Measurements from ENCODE around the gene ADCYAP1R1.

The ADCYAP1R1 gene

DNA sequence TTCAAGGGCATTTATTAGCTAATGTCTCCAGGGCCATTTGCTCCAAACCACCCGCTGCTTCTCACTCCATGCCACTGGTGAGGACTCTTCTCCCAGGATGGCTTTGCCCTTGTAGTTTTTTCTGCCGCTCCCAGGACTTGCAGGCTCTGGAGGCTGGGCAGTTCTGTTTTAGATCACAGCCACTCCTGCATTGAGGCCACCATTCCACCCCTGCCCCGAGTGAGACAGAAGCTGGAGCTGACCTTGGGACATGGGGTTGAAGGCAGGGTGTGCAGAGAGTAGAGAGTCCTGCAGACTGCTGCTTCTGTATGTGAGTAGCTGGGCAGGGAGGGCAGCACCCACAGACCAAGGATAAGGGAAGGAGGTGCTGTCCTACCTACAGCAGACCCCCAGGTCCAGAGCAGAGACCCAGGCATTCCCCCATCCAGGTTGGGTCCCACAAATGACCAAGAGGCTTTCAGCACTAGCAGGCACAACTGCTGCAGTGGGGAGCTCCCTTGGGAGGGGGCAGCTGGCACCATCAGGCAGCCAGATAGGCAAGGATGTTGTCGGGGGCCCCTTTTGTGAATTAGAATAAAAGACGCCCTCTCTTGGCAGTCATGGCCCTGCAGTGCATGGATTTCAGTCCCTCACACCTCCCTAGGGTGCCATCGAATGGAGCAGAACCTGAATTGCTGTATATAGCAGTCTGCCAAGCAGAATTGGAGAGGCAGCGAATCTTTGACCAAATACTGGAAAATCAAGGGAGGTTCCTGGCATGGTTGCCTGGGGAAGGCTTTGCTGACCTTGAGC is 22.7 kb upstream of the ADCYAP1R1 start:
- DNase-seq (ENCODE audit: insufficient read length, low spot score) (no peak), FAIRE-seq (no peak)
- no peak for TF ChIP-seq POLR2A (IDR thresholded peaks at IDR 0.05; ENCODE audit: low read depth, low read length)
- TF ChIP-seq PAX5 (IDR thresholded peaks at IDR 0.05; ENCODE audit: insufficient read depth, low read length, severe bottlenecking) = no peak
- no peak for TF ChIP-seq TAF1 (IDR thresholded peaks at IDR 0.05; ENCODE audit: low read depth, low read length)
- TF ChIP-seq POLR2AphosphoS5 (IDR thresholded peaks at IDR 0.05; ENCODE audit: low read depth, low read length) = no peak

GRCh38 chr7:31033674-31034300 is 18.3 kb upstream of the ADCYAP1R1 start:
- DNase-seq (ENCODE audit: insufficient read length, low spot score) = no peak
- TF ChIP-seq POU2F2 (IDR thresholded peaks at IDR 0.05; ENCODE audit: low read depth, low read length) = no peak
- no peak for TF ChIP-seq POLR2A (IDR thresholded peaks at IDR 0.05; ENCODE audit: low read depth, low read length)
- no peak for TF ChIP-seq TAF1 (IDR thresholded peaks at IDR 0.05; ENCODE audit: low read depth, low read length)
- no peak for TF ChIP-seq POLR2AphosphoS5 (IDR thresholded peaks at IDR 0.05; ENCODE audit: low read depth, low read length)
- FAIRE-seq = no peak

GRCh38 chr7:31036924-31037323 is 15.2 kb upstream of the ADCYAP1R1 start:
- no peak for FAIRE-seq
- TF ChIP-seq PAX5 (IDR thresholded peaks at IDR 0.05; ENCODE audit: insufficient read depth, low read length, severe bottlenecking) (no peak), POLR2A (IDR thresholded peaks at IDR 0.05; ENCODE audit: low read depth, low read length) (no peak), POLR2AphosphoS5 (IDR thresholded peaks at IDR 0.05; ENCODE audit: low read depth, low read length) (no peak), POU2F2 (IDR thresholded peaks at IDR 0.05; ENCODE audit: low read depth, low read length) (no peak), TAF1 (IDR thresholded peaks at IDR 0.05; ENCODE audit: low read depth, low read length) (no peak), SPI1 (IDR thresholded peaks at IDR 0.05; ENCODE audit: low read depth, low read length) (no peak)
- no peak for DNase-seq (ENCODE audit: insufficient read length, low spot score)

DNA sequence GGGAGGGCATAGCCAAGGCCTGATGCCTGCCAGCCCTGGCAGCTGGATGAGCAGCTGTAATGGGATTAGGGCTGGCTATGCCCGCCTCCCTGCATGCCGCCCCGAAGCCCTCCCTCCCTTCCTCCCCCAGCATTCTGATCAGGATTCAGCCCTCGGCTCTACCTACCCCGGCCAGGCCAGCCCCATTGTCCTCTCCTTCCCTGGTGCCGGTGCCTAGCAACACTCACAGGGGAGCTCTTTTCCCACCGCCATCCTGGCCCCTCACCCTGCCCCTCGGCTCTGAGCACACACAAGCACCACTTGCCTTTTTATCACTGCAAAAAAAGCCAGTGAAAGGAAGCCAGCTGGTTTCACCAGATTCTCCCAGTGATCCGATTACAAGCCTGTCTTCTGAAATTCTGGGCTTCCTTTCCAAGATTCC is 9.0 kb upstream of the ADCYAP1R1 start:
- DNase-seq (ENCODE audit: insufficient read length, low spot score) (no peak), FAIRE-seq (no peak)
- no peak for TF ChIP-seq POLR2AphosphoS5 (IDR thresholded peaks at IDR 0.05; ENCODE audit: low read depth, low read length)
- no peak for TF ChIP-seq POLR2A (IDR thresholded peaks at IDR 0.05; ENCODE audit: low read depth, low read length)
- TF ChIP-seq SPI1 (IDR thresholded peaks at IDR 0.05; ENCODE audit: low read depth, low read length) = no peak
- no peak for TF ChIP-seq POU2F2 (IDR thresholded peaks at IDR 0.05; ENCODE audit: low read depth, low read length)
- no peak for TF ChIP-seq TAF1 (IDR thresholded peaks at IDR 0.05; ENCODE audit: low read depth, low read length)
- no peak for TF ChIP-seq PAX5 (IDR thresholded peaks at IDR 0.05; ENCODE audit: insufficient read depth, low read length, severe bottlenecking)

DNA sequence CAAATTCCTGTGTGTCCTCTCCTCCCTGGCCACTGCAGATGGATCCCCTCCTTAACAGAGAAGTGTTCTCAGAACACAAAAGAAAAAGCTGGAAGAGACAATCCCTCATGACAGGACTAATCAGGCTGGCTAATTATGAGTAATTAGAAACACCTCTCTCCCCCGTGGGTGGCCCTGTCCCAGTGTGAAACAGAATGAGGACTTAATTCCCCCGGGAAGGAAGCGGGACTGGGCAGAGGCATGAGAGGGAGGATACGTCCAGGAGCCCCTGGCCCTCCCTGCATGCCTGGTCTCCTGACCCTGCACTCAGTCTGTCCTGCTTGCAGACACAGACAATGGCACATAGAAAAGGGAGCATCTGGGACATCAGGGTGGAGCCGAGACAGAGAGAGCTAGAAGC is 7.6 kb upstream of the ADCYAP1R1 start:
- DNase-seq (ENCODE audit: insufficient read length, low spot score) = no peak
- FAIRE-seq = no peak
- TF ChIP-seq POU2F2 (IDR thresholded peaks at IDR 0.05; ENCODE audit: low read depth, low read length) (no peak), POLR2AphosphoS5 (IDR thresholded peaks at IDR 0.05; ENCODE audit: low read depth, low read length) (no peak), TAF1 (IDR thresholded peaks at IDR 0.05; ENCODE audit: low read depth, low read length) (no peak), POLR2A (IDR thresholded peaks at IDR 0.05; ENCODE audit: low read depth, low read length) (no peak), PAX5 (IDR thresholded peaks at IDR 0.05; ENCODE audit: insufficient read depth, low read length, severe bottlenecking) (no peak), SPI1 (IDR thresholded peaks at IDR 0.05; ENCODE audit: low read depth, low read length) (no peak)

- DNase-seq (ENCODE audit: insufficient read length, low spot score) (no peak), FAIRE-seq (no peak)
- TF ChIP-seq PAX5 (IDR thresholded peaks at IDR 0.05; ENCODE audit: insufficient read depth, low read length, severe bottlenecking) (no peak), POLR2A (IDR thresholded peaks at IDR 0.05; ENCODE audit: low read depth, low read length) (no peak), SPI1 (IDR thresholded peaks at IDR 0.05; ENCODE audit: low read depth, low read length) (no peak)
Observed at GRCh38 chr7:31046723-31047122, 5.4 kb upstream of the ADCYAP1R1 start.

DNA sequence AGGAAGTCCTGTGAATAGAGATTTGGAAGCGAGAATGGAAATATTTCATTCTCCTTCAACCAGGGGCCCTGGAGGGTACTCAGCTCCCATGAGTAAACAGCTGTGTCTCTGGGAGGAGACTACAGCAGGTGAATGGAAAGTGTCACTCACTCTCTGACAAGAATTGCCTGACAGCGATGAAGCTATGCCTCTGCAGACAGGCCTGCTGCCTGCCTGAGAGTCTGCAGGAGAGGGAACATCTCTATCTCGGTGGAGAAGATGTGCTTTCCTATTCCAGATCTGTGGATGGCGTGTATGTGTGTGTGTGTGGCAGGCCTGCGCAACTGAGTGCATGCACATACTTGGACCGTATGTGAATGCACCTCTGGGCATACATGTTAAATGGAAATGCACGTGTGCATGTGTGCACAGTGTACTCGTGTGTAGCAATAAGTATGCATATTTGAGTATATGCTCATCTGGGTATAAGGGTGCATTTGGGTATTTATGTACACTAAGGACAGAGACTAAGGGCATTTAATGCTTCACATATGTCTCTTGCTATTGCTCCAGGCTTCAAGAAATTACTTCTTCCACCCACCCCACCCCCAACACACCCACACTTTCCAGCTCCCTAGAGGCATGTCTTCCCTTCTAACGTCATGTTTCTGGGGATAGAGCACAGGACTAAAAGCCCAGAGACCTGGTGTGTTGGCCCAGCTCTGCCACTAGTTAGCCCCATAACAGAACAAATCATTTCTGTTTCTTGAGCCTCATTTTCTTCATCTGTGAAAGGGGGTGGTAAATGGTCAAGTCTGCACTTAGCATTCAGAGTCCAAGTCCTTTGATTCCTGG is 4.6 kb upstream of the ADCYAP1R1 start:
- no peak for FAIRE-seq
- no peak for DNase-seq (ENCODE audit: insufficient read length, low spot score)
- TF ChIP-seq POU2F2 (IDR thresholded peaks at IDR 0.05; ENCODE audit: low read depth, low read length) (no peak), TAF1 (IDR thresholded peaks at IDR 0.05; ENCODE audit: low read depth, low read length) (no peak), POLR2A (IDR thresholded peaks at IDR 0.05; ENCODE audit: low read depth, low read length) (no peak), POLR2AphosphoS5 (IDR thresholded peaks at IDR 0.05; ENCODE audit: low read depth, low read length) (no peak), PAX5 (IDR thresholded peaks at IDR 0.05; ENCODE audit: insufficient read depth, low read length, severe bottlenecking) (no peak), SPI1 (IDR thresholded peaks at IDR 0.05; ENCODE audit: low read depth, low read length) (no peak)

DNA sequence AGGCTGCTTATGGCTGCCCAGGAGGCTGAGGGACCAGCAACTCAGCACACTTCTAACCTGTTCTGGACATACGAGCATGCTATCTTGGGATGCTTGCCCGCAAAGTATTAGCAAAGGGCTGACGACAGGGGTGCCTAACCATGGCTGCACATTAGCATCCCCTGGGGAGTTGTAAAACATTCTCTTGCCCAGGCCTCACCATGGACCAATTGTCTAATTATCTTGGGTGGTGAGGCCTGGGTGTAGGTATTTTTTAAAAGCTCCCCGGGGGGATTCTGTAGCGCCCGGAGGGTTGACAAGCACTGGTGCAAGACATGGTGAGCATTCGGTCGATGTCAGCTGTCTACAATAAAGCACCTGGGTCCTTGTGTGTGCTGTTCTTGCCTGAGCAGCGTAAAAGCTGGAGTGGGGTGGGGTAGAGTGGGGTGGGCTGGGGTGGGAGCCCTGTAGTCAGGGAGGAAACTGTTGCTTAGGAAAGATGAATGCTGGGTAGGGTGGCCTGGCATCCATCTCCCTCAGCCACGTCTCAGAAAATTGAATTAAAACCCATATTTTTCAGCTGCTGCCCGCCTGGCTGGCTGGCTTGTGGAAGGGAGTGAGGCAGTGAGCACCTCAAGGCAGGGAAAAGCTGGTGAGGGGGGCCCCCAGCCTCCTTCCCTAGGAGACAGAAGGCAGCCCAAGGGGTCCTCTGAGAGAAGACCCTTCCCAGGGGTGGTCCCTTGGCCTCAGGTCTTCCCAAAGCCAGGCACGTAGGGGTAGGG is 2.9 kb upstream of the ADCYAP1R1 start:
- no peak for FAIRE-seq
- TF ChIP-seq POLR2AphosphoS5 (IDR thresholded peaks at IDR 0.05; ENCODE audit: low read depth, low read length) = no peak
- no peak for TF ChIP-seq POU2F2 (IDR thresholded peaks at IDR 0.05; ENCODE audit: low read depth, low read length)
- no peak for TF ChIP-seq TAF1 (IDR thresholded peaks at IDR 0.05; ENCODE audit: low read depth, low read length)
- no peak for DNase-seq (ENCODE audit: insufficient read length, low spot score)

DNA sequence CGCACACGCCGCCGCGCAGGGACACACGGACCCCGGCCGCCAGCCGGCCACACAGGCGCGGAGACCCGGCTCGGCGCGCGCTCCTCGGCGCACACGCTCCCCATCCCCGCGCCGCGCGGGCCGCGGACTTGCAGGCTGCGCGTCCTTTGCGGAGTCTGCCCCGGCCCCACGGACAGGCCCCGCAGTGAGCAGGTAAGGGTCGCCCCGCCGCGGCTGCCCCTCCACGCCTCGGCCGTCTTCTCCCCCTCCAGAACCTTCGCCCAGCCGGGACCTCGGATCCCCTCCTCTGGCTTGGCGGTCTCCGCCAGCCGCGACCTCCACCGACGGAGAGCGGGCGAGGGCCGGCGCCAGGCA is 356 bp downstream of the ADCYAP1R1 start:
- FAIRE-seq = no peak

More for the DNA sequence above, 356 bp downstream of the ADCYAP1R1 start:
- TF ChIP-seq SPI1 (IDR thresholded peaks at IDR 0.05; ENCODE audit: low read depth, low read length) = no peak
- no peak for TF ChIP-seq PAX5 (IDR thresholded peaks at IDR 0.05; ENCODE audit: insufficient read depth, low read length, severe bottlenecking)
- no peak for TF ChIP-seq TAF1 (IDR thresholded peaks at IDR 0.05; ENCODE audit: low read depth, low read length)
- TF ChIP-seq POU2F2 (IDR thresholded peaks at IDR 0.05; ENCODE audit: low read depth, low read length) = no peak
- TF ChIP-seq POLR2A (IDR thresholded peaks at IDR 0.05; ENCODE audit: low read depth, low read length) = no peak
- TF ChIP-seq POLR2AphosphoS5 (IDR thresholded peaks at IDR 0.05; ENCODE audit: low read depth, low read length) = no peak
- no peak for DNase-seq (ENCODE audit: insufficient read length, low spot score)
